ENCODE results near the gene AGRN.
"Not testable (repeated sequence)": the region's sequence is repeated elsewhere in the genome, so short reads cannot be mapped to it uniquely, and the experiment has no call there.

The AGRN gene

GRCh38 chr1:1098681-1099421 lies 78.9 kb downstream of the AGRN start:
- no peak for DNase-seq

GRCh38 chr1:1099506-1100183 lies 79.7 kb downstream of the AGRN start:
- DNase-seq, result no peak

GRCh38 chr1:1100296-1100695 lies 80.4 kb downstream of the AGRN start:
- no peak for DNase-seq

- no peak for DNase-seq
These were observed 81.6 kb downstream of the AGRN start for GRCh38 chr1:1101503-1101902.

GRCh38 chr1:1104152-1104551 lies 84.2 kb downstream of the AGRN start:
- DNase-seq, result not testable (repeated sequence)

Measured in RPMI8226 (cell line).